ENCODE measurements around the gene SALL1. TPM values are rescaled to one million over a fixed set of nuclear protein-coding genes. Genes with fewer than 3 reads are reported as not detected.

Gene SALL1
- total and polyA plus RNA-seq, 2 donors (not counting 3 experiments of a cell fraction or from before 2014, with no cell fraction given), result not detected

DNA sequence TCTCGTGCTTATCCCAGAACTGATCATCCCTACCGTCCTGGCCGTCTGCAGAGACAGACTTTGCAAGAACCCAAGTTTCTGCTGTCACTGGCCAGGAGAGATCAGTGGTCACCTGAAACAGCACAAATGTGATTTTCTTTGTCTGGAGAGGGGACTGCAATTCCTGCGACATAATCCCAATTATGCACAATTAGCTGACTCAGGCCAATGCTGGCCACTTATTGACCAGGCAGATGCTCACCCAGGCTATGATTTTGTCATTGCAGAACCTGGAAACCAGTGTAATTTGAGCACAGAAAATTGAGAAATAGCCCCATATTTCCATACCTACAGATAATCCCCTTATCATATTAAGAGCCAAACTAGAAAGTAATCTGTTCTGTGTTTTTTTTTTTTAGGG lies 34.7 kb downstream of the SALL1 start:
- DNase-seq (ENCODE audit: low read depth, low spot score) (no peak), FAIRE-seq (no peak)
- Histone ChIP-seq H2AFZ (ENCODE audit: low read depth, low read length) (no peak overlapping the region), H3K4me2 (ENCODE audit: insufficient read depth, low read length) (no peak overlapping the region), H3K9ac (replicated peaks; ENCODE audit: extremely low read depth, insufficient read depth, low read length) (no peak overlapping the region), H3K27ac (ENCODE audit: insufficient read depth, low read depth, low read length) (no peak overlapping the region), H3K36me3 (ENCODE audit: control insufficient read depth in 2 of 2, extremely low read depth in 1 of 2, insufficient read depth in 2 of 2, low read length in 2 of 2) (no peaks in the 10 kb centered on the region), H3K27me3 (ENCODE audit: control insufficient read depth in 2 of 2, insufficient read depth in 2 of 2, low read length in 2 of 2) (no peaks in the 10 kb centered on the region), H3K4me3 (replicated peaks in 1 of 3; ENCODE audit: insufficient read depth in 1 of 3, low read depth in 1 of 3, low read length in 3 of 3) (no peak overlapping the region), H3K79me2 (ENCODE audit: control insufficient read depth, insufficient read depth, low read length) (no peaks in the 10 kb centered on the region), H3K9me3 (replicated peaks; ENCODE audit: control insufficient read depth, insufficient read depth, low read length) (no peaks in the 10 kb centered on the region), H4K20me1 (replicated peaks; ENCODE audit: control insufficient read depth, extremely low read depth, insufficient read depth, low read length) (no peaks in the 10 kb centered on the region), H3K9me1 (replicated peaks; ENCODE audit: control insufficient read depth, extremely low read depth, insufficient read depth, low read length) (no peaks in the 10 kb centered on the region), H3K4me1 (ENCODE audit: control insufficient read depth, extremely low read depth, insufficient read depth, low read length) (no peaks in the 10 kb centered on the region)
- BruUV-seq (replicated peaks), result no TSS peak
- dilution Hi-C loops (cut with MboI; ENCODE audit: extremely low pct_ligation_motif_present, low sequenced_read_pairs) (no loop called here), intact Hi-C loops (cut with micrococcal nuclease) (no loop called here)
- TF ChIP-seq, protein P1, sequence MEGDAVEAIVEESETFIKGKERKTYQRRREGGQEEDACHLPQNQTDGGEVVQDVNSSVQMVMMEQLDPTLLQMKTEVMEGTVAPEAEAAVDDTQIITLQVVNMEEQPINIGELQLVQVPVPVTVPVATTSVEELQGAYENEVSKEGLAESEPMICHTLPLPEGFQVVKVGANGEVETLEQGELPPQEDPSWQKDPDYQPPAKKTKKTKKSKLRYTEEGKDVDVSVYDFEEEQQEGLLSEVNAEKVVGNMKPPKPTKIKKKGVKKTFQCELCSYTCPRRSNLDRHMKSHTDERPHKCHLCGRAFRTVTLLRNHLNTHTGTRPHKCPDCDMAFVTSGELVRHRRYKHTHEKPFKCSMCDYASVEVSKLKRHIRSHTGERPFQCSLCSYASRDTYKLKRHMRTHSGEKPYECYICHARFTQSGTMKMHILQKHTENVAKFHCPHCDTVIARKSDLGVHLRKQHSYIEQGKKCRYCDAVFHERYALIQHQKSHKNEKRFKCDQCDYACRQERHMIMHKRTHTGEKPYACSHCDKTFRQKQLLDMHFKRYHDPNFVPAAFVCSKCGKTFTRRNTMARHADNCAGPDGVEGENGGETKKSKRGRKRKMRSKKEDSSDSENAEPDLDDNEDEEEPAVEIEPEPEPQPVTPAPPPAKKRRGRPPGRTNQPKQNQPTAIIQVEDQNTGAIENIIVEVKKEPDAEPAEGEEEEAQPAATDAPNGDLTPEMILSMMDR (IDR thresholded peaks at IDR 0.05; ENCODE audit: extremely low read depth in 1 of 2, insufficient read depth in 1 of 2, low read depth in 1 of 2, low read length in 2 of 2), result no peak
- TF ChIP-seq GATA2 (IDR thresholded peaks at IDR 0.05; ENCODE audit: insufficient read depth, insufficient read length, low read depth, low read length) (no peak), POLR2AphosphoS5 (IDR thresholded peaks at IDR 0.05; ENCODE audit: insufficient read depth, low read depth, low read length) (no peak), MYC (IDR thresholded peaks at IDR 0.05; ENCODE audit: low read depth, low read length) (no peak), FOS (IDR thresholded peaks at IDR 0.05; ENCODE audit: borderline replicate concordance, insufficient read depth, low read length) (no peak), EZH2 (IDR thresholded peaks at IDR 0.05; ENCODE audit: borderline replicate concordance, low read depth, low read length, severe bottlenecking) (no peak), JUN (IDR thresholded peaks at IDR 0.05; ENCODE audit: borderline replicate concordance, insufficient read depth, insufficient read length, low read depth) (no peak), POLR2A (IDR thresholded peaks at IDR 0.05; ENCODE audit: low read depth, low read length) (no peak)
- TF ChIP-seq, protein P2, sequence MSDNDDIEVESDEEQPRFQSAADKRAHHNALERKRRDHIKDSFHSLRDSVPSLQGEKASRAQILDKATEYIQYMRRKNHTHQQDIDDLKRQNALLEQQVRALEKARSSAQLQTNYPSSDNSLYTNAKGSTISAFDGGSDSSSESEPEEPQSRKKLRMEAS (IDR thresholded peaks at IDR 0.05; ENCODE audit: insufficient read depth, insufficient read length), result no peak
- ChIA-PET POLR2A (no interaction called here), CTCF (no interaction called here)
